SK-MEL-5 (cell line): Measurements from ENCODE around the gene NAMPT. TPM values are rescaled to one million over a fixed set of nuclear protein-coding genes. Genes with fewer than 3 reads are reported as not detected.
"Not testable (repeated sequence)": the region's sequence is repeated elsewhere in the genome, so short reads cannot be mapped to it uniquely, and the experiment has no call there.

ENCODE experiments used
- DNase-seq: peaks from one replicate; pipeline ENCODE4 v3.0.0-alpha.2; 2016; ENCODE audit warnings: low read depth, low spot score
- in situ Hi-C: cut with HindIII; loops from 2 replicates; pipeline ENCODE4 v1.10.0; 2016; ENCODE audit warnings: low sequenced_read_pairs, high pct_unique_total_duplicates, low pct_unique_long_range_greater_than_20kb
- polyA plus RNA-seq, 2 experiments: library from polyadenylated mRNA; depleted of rRNA; stranded (reverse); fragments of >200 nt; gene quantifications; 2 replicates each; pipeline ENCODE4 v1.2.3, GENCODE V29; 2015
- total RNA-seq: library from RNA; depleted of rRNA; stranded (reverse); fragments of >200 nt; shearing (Covaris generic); gene quantifications from 2 replicates; pipeline ENCODE4 v1.2.3, GENCODE V29; 2014; rRNA removed

Gene NAMPT
- 206 and 215 TPM in 2 replicates for total RNA-seq
- 153 and 253 TPM in 2 replicates for polyA plus RNA-seq (2015; cell fraction: cytosol; rRNA removed)
- polyA plus RNA-seq (2015; cell fraction: nucleus; rRNA removed), result 95.0 and 153 TPM in 2 replicates

DNA sequence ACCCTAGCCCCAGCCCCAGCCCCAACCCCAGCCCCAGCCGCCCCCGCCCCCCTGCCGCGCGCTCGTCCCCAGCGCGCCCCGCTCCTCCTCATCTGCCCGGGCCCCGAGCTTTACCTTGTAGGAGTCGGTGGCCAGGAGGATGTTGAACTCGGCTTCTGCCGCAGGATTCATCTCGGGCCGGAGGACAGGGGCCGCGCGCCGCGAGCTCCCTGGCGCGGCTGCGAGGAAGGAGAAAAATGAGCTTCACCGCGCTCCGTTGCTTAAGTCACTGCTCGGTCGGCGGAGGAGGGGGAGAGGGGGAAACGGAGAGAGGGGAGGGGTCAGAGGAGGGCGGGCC is at the start of gene NAMPT:
TSS of gene NAMPT (minus strand) at position 270 of the 337 bp plus-strand sequence. CDS start at position 171, 99 bp downstream.
- no peak for DNase-seq
- in situ Hi-C loops, result no loop called here

DNA sequence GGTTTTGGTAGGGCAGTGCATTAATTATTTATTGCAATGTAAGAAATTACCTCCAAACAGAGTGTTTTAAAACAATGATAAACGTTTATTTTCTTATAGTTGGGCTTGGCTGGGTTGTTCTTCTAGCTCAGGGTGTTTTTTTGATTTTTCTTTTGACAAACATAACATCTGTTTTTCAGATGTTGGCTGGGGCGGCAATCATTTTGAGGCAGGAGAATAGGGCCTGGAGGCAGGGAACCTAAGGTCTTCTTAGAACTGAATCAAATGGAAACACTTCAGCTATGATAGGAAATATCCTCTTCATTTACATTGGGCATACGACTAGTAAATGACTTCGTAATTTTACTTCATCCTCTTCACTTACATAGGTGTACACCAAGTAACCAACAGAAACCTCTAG is 47.4 kb upstream of the NAMPT start:
- in situ Hi-C loops, result no loop called here
- no peak for DNase-seq

DNA sequence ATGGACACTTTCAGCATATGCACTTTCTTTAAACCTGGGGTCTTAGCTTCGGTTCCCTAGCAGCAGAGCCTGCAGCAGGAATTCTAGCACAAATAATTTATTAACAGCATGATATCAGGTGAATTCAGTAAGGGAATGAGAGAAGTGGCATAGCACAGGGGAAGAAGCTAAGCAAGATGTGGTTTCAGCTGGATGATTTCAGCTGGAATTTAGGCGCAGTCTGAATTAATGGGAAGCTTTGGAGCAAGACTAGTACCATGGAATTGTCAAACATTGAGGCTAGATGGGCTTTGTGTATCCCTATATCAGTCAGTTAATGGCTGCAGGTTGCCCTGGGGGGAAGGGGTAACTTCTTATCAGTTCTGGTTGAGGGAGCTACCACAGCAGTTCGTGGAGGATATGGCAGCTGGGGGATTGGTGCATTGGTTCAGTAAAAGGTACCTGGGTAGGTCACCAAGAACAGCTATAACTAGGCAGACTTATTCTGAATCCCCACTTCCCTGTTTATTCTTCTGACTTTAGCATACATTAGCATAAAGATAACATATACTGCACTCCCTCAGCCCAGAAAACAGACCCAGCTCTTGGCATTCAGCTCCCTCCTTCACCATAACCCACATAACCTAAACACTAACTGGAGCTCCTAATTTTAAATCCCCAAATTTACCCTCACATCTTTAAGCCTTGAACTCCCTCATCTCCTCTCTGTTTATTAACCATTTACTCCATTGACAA is 46.8 kb upstream of the NAMPT start:
- in situ Hi-C loops, result no loop called here
- no peak for DNase-seq

DNA sequence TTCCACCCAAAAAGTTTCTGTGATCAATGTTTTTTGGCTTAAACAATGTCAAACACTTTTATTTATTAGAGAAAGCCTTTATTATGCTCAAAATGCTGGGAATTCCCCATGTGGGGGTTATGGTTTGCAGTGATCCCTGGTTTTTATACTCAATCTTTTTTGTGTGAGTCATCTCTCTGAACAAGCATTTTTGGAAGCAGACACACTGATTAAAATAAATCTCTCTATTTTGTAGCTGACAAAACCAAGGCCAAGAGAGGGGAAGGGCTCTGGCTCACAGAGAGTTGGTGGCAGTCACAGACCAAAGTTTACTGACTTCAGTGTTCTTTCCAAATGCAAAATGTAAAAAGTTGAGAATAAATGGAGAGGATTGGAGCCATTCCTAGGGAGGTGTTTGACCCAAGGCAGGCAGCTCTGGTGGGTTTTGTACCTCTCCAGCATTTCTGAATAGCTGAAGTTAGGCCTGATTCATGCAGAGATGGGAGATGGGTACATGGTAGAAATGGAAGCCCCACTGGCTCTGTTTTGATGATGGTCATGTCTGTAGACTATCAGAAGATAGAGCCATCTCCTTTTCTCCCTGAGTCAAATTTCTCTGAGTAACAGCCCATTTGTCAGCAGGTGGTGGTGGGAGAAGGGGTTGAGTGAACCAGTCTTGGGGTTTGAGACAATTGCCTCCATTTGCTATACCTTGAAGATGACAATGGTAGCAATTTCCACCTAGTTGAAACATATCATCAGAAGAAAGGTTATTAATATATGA is 45.4 kb upstream of the NAMPT start:
- in situ Hi-C loops, result no loop called here
- DNase-seq, result no peak

DNA sequence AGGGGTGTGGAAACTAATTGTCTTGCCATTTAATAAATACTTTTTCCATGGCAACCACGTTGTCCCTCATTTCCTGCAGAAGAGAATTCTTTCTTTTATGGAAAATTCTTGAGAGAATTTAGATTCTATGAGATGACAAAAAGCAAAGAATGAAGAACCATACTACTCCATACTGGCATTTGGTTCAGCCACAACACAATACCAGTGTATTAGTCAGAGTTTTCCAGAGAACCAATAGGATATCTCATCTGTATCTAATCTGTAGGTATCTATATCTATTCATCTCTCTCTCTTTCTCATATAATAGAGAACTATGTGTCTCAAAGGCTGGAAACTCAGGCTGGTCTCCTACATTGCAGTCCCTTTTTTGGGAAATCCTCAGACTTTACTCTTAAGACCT is 44.6 kb upstream of the NAMPT start:
- in situ Hi-C loops, result no loop called here
- DNase-seq, result no peak

DNA sequence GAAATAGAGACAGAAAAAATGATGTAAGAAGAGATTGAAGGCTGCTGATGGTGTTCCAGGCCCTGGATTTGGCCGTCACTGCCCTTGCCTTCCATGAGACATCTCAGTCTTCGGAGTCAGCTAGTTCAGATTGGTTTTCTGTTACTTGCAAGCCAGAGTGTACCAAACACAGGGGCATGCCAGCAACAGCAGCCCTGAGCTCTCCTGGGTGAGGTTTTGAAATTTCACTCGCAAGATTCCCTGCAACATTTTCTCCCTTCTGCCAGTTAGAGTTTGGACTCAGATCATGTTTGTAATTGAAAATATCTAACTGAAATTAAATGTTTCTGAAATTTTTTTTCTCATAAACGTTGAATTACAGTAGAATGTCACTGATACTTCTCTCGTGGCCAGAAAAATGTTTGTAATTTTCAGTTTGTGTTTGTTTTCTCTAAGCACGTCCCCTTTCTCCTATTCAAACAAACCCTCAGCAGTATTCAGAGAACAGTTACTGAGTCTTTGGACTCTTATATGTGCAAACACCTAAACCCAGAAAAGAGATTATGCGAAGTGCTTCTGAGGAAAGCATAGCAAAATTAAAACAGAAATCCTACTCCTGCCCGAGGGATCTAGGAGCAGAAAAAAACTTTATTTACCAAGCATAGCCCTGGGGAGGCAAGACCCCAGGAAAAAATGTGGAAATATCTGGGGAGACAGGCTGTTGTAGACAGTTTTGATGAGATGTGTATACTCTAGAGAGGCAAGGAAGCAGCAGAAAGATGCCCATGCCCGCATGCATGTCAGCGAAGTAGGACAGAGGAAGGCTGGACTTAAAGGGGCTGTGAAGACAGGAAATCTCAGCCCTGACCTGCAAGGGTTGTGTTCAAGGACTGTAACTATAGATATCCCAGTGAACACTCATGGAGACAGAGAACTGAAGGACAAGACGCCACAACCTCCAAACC is 43.0 kb upstream of the NAMPT start:
- no peak for DNase-seq

DNA sequence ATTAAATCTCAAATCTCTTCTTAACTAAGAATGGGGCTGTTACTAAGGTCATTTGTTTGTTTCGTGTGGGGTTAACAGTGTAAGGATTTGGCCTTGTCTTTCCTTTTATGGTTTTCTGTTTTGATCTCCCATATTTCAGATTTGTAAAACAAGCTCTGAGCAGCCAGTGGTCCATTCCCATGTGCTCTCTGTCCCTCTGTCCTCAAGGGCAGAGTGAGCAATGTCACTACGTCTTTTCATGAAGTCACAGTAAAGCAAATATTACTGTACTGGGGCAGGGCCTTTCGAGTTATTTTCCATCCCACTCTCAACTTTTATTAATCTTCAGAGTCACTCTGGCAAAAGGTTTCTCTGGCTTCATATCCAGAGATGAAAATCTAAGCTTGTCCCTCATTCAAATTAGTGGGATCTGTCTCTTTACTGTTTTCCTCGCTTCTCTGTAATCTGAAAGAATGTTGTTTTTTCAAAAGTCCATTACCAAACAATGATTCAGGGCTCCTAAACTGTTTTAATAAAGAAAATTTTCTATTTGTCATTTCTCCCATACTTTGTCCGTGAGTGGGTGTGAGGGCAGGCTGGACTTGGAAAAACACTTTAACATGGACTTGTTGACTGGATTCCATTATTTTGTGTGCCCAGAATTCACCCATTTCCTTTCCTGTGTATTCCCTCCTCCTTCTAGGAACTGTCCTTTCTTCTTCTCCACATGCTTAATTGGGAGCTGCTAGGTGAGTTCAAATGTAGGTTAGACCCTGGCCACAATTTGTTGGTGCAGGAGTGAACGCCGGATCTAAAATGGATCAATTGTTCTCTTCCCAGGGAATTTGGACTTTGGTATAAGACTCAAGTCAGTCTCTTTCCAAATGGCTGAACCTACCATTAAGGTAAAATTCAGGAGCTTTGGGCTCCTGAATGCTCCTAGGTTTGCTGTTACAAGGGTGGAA is 42.1 kb upstream of the NAMPT start:
- no peak for DNase-seq
- in situ Hi-C loops, result no loop called here

More for the DNA sequence above, 43.0 kb upstream of the NAMPT start:
- in situ Hi-C loops, result no loop called here

DNA sequence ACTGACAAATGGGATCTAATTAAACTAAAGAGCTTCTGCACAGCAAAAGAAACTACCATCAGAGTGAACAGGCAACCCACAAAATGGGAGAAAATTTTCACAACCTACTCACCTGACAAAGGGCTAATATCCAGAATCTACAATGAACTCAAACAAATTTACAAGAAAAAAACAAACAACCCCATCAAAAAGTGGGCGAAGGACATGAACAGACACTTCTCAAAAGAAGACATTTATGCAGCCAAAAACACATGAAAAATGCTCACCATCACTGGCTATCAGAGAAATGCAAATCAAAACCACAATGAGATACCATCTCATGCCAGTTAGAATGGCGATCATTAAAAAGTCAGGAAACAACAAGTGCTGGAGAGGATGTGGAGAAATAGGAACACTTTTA is 39.7 kb upstream of the NAMPT start:
- DNase-seq, in situ Hi-C loops: not testable (repeated sequence)

DNA sequence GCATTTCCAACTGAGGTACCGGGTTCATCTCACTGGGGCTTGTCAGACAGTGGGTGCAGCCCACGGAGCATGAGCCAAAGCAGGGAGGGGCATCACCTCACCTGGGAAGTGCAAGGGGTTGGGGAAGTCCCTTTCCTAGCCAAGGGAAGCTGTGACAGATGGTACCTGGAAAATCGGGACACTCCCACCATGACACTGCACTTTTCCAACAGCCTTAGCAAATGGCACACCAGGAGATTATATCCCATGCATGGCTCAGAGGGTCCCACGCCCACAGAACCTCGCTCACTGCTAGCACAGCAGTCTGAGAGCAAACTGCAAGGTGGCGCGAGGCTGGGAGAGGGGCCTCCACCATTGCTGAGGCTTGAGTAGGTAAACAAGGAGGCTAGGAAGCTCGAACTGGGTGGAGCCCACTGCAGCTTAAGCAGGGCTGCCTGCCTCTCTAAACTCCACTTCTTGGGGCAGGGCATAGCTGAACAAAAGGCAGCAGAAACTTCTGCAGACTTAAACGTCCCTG is 35.5 kb upstream of the NAMPT start:
- DNase-seq, in situ Hi-C loops: not testable (repeated sequence)

DNA sequence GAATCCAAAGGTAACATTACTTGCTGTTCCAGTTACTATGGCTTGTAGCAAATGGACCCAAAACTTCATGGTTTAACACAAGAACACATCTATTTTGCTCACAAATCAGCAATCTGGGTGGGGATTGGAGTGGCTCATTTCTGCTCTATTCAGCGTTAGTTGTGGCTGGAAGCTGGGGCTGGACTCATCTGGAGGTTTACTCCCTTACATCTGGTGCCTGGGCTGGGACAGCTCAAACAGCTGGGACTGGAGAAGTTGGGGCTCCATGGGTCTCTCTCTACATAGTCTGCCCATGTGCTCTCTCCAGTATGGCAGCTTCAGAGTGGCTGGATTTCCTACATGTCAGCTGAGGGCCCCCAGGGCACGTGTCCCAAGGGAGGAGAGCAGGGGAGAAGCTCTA is 33.7 kb upstream of the NAMPT start:
- in situ Hi-C loops, result no loop called here
- no peak for DNase-seq

DNA sequence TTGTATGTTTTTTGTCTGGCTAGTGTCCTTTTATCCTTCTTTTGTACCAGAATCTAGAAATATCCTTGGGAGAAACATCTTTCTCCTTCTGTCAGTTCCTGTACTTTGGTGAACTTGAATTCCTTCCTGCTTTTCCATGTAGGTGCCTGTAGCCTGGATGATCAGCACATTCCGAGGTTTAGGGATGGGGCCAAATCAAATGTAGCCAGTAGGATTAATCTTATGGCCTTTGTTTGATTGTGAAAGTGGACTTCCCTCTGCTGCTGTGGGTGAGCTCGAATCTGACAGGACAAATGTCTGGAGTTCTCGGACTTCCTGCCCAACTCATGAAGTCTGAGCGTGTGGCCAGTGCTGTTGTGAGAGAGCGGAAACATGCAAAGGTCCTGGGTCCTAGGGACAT is 33.2 kb upstream of the NAMPT start:
- DNase-seq, result no peak
- in situ Hi-C loops, result no loop called here

DNA sequence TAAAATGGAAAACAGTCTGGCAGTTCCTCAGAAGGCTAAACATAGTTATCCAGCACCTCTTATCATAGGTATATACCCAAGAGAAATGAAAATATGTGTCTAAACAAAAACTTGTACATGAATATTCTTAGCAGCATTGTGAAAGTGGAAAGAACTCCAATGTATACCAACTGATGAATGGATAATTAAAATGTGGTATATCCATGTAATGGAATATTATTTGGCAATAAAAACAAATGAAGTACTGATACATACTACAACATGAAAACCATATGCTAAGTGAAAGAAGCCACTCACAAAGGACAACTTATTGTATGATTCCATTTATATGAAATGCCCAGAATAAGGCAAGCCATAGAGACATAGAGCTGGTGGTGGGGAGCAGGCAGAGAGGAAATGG is 32.2 kb upstream of the NAMPT start:
- in situ Hi-C loops, result no loop called here
- DNase-seq, result no peak

DNA sequence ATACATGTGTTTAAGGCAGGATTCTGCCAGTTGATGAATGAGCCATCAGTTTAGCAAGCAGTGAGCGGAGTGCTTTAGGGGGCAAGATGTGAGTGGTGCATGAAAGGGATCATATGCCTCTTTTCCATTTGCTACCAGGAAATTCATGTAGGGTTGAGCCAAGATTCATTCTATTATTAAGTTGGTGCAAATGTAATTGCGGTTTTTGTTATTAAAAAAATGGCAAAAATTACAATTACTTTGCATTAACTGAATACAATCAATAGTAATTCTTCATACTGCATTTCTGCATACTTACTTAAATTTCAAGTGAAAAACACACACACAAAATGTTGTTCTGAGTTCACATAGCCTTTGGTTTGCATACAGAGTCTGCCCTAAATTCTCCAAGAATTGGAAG is 30.1 kb upstream of the NAMPT start:
- in situ Hi-C loops, result no loop called here

DNA sequence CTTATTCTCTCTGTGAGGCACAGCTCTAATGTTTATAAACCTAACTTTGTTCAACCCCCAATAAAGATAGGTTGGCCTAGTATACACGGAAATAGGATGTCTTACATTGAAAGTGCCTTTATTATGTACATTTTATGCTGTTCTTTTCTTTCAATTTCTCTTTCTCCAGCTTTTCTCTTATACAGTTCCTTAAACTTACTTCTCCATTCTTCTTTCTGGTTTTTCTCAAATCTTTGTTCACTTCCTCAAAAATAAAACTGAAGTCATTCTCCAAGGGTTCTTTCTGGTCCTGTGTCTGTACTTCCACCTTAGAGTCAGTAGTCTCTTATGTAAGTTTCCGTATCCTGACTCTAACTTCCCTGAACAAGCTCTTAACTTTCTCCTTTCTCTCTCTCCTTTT is 29.2 kb upstream of the NAMPT start:
- DNase-seq, result no peak
- in situ Hi-C loops, result no loop called here

More for the DNA sequence above, 30.1 kb upstream of the NAMPT start:
- DNase-seq, result no peak

DNA sequence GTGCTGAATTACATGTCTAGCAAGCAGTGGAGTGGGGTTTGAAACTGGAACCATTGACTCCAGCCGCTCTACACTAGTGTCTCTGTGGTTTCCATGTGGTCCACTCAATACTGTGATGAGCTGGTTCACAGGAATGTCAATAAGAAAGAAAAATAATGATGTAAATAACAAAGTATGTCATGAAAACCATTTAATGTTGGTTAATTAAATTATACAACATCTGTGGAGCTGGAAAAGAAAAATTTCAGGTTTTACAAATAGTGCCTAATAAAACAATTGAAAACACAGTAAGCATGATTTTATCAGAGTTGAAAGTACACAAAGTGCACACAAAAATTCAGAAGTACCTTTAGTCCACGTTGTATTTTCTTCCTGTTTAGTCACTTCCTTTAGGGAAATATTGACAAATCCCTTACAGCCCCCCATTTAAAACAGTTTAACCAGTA is 28.7 kb upstream of the NAMPT start:
- no peak for DNase-seq
- in situ Hi-C loops, result no loop called here

DNA sequence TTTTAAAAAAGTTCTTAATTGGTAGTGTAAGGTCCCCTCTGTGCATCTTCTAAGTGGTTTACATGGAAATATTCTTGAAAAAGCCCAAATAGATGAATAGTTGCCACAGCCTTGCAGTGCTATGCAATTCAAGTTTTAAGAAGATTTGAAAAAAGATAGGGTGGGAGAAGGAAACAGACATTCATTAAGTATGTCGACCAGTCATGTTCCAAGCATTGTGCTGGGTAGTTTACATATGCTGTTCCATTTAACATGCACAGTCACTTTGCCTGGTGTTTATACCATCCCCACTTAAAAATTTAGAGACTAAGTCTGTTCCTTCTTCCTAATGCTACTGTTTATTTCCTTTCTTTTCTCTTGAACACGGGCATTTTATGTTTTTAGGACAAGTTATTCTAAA is 28.1 kb upstream of the NAMPT start:
- in situ Hi-C loops, result no loop called here
- no peak for DNase-seq
